Tibial artery (tissue), 4 donors: ENCODE measurements around the gene CIB2.
A peak's percentile ranks its signal among the peaks of the same experiment; 100 is the strongest.

Experiments
- DNase-seq, 2 donors: peaks; one replicate each; pipeline ENCODE4 v3.0.0-alpha.2; 2019
- H3K27ac ChIP-seq, 2 donors: fragments of 200-600 bp; sonication (generic) in 1 of 2; 1 replicate in 1 of 2; 2 replicates in 1 of 2; pipeline ENCODE4 v1.5.1; 2018 to 2019; ENCODE audit warnings: mild to moderate bottlenecking in 1 of 2
- H3K27me3 ChIP-seq, 2 donors: fragments of 200-600 bp; sonication (generic) in 1 of 2; one replicate each; pipeline versions ENCODE4 v1.5.1 to v1.6.0; 2016 to 2019
- H3K36me3 ChIP-seq, 3 donors: fragments of 200-600 bp; sonication (generic) in 2 of 3; one replicate each; pipeline ENCODE4 v1.5.1; 2016 to 2019; ENCODE audit warnings: mild to moderate bottlenecking in 2 of 3
- H3K4me1 ChIP-seq, 4 donors: fragments of 200-600 bp; sonication (generic) in 2 of 4; 1 replicate in 3 of 4; 2 replicates in 1 of 4; pipeline ENCODE4 v1.5.1; 2016 to 2019
- H3K4me3 ChIP-seq, 2 donors: fragments of 200-600 bp; sonication (generic) in 1 of 2; 1 replicate in 1 of 2; 2 replicates in 1 of 2; pipeline ENCODE4 v1.5.1; 2018 to 2019; ENCODE audit warnings: mild to moderate bottlenecking in 2 of 2
- H3K9me3 ChIP-seq, 3 donors: fragments of 200-600 bp; sonication (generic) in 1 of 3; one replicate each; pipeline ENCODE4 v1.5.1; 2016 to 2019
- intact Hi-C: fragments of 100-400 bp; cut with DNase I; formaldehyde crosslinking; loops from one replicate; pipeline ENCODE4 v1.15.0; 2023; ENCODE audit warnings: low total_unique reads
- TF ChIP-seq, protein P1 (sequence below), 2 experiments: fragments of 200-600 bp in 1 of 2; fragments of 450-650 bp in 1 of 2; IDR thresholded peaks; one replicate each; pipeline ENCODE4 v1.5.1; 2017 to 2019; ENCODE audit warnings: antibody characterized with exemption in 2 of 2, mild to moderate bottlenecking in 1 of 2, moderate library complexity in 1 of 2

CIB2 gene

DNA sequence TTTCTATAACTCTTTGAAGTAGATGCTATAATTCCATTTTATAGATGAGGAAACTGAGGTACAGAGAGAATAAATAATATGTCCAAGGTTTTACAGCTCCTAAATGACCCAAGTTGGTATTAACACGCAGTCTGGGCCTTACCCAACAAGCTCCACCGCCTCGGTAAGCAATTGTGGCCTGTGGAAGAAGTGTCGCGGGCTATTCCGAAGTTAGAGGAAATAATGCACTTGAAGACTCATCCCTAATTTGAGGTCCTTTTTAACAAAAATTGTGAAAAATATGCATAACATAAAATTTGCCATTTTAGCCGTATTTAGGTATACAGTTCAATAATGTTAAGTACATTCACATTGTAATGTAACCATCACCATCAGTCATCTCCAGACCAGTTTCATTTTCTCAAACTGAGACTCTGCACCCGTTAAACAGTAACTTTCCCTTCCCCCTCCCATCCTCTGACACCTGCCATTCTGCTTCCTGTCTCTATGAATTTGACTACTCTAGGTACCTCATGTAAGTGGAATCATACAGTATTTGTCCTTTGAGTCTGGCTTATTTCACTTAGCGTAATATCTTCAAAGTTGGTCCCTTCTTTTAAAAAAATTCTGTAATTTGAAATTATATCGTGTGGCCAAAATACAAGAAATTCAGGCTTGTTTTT is 36.1 kb upstream of the CIB2 start:
- TF ChIP-seq, protein P1, sequence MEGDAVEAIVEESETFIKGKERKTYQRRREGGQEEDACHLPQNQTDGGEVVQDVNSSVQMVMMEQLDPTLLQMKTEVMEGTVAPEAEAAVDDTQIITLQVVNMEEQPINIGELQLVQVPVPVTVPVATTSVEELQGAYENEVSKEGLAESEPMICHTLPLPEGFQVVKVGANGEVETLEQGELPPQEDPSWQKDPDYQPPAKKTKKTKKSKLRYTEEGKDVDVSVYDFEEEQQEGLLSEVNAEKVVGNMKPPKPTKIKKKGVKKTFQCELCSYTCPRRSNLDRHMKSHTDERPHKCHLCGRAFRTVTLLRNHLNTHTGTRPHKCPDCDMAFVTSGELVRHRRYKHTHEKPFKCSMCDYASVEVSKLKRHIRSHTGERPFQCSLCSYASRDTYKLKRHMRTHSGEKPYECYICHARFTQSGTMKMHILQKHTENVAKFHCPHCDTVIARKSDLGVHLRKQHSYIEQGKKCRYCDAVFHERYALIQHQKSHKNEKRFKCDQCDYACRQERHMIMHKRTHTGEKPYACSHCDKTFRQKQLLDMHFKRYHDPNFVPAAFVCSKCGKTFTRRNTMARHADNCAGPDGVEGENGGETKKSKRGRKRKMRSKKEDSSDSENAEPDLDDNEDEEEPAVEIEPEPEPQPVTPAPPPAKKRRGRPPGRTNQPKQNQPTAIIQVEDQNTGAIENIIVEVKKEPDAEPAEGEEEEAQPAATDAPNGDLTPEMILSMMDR (IDR thresholded peaks at IDR 0.05): no peak
- no peak overlapping the region for H3K4me3 ChIP-seq
- no peak overlapping the region for H3K27ac ChIP-seq
- no peaks in the 10 kb centered on the region for H3K4me1 ChIP-seq
- H3K27me3 ChIP-seq: no peaks in the 10 kb centered on the region
- peaks cover 94 to 100% (median 99%) of the 10 kb centered on the region in 3 donors for H3K36me3 ChIP-seq
- no peak for DNase-seq
- H3K9me3 ChIP-seq: no peaks in the 10 kb centered on the region
- intact Hi-C loops: no loop called here

DNA sequence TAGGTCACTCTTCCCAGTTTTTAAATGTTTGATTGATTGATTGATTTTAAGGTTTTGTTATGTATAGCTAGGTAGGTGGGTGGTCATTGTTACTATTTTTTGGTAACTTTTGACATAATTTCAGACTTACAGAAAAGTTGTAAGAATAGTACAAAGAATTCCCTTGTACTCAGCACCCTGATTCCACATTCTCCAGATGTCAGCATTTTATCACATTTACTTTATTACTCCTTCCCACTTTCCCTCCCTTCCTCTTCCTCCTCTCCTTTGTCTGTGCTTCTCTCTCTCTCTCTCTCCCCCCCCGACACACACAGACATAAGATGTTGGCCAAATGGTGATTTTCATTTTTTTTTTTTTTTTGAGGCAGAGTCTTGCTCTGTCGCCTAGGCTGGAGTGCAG is 32.8 kb upstream of the CIB2 start:
- intact Hi-C loops: no loop called here
- no peak for DNase-seq
- TF ChIP-seq, protein P1 (IDR thresholded peaks at IDR 0.05): no peak
- H3K27me3 ChIP-seq: no peaks in the 10 kb centered on the region
- no peaks in the 10 kb centered on the region for H3K4me1 ChIP-seq
- no peak overlapping the region for H3K27ac ChIP-seq
- no peaks in the 10 kb centered on the region for H3K9me3 ChIP-seq
- peaks cover 96 to 100% (median 99%) of the 10 kb centered on the region in 3 donors for H3K36me3 ChIP-seq
- H3K4me3 ChIP-seq: no peak overlapping the region

DNA sequence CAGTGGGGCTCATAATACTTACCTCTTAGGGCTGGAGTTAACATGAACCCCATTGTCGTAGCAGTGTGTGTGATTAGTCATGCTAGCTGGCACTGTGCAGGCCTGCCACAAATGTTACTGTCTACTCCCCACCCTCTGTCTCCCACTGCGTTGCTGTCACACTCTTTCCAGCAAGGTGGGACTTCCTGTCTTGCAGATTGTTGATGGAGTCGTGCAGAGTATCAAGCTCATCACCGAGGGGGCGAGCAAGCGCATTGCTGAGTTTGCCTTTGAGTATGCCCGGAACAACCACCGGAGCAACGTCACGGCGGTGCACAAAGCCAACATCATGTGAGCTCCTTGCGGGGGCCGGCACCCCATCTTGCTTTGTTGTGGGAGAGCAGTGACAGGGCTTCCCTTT is 30.8 kb upstream of the CIB2 start:
- peaks cover 83 to 87% (median 85%) of the 10 kb centered on the region in 3 donors for H3K36me3 ChIP-seq
- TF ChIP-seq, protein P1 (IDR thresholded peaks at IDR 0.05): no peak
- peaks cover 0 to 5% (median 1%) of the 10 kb centered on the region in 4 donors for H3K4me1 ChIP-seq
- H3K4me3 ChIP-seq: no peak overlapping the region
- no peak overlapping the region for H3K27ac ChIP-seq
- H3K27me3 ChIP-seq: no peaks in the 10 kb centered on the region
- no peak for DNase-seq
- no peaks in the 10 kb centered on the region for H3K9me3 ChIP-seq
- intact Hi-C loops: no loop called here

DNA sequence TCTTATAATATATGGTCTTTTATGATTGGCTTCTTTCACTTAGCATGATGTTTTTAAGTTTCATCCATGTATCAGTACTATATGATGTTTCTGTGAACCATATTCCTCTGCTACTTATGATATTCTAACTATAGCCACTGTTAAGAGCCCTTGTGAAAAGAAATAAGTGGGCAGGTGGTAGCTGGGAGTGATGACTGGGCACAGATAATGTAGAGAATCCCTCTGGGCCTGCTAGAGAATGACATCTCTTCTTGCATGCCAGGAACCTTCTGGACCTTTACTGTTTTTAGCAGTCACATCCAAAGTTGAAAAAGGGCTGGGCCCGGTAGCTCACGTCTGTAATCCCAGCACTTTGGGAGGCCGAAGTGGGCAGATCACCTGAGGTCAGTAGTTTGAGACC is 28.1 kb upstream of the CIB2 start:
- intact Hi-C loops: no loop called here
- no peaks in the 10 kb centered on the region for H3K27me3 ChIP-seq
- H3K9me3 ChIP-seq: no peaks in the 10 kb centered on the region
- H3K27ac ChIP-seq: no peak overlapping the region
- DNase-seq: no peak
- no peak overlapping the region for H3K4me3 ChIP-seq
- H3K4me1 ChIP-seq: peaks cover 0 to 31% (median 21%) of the 10 kb centered on the region in 4 donors
- TF ChIP-seq, protein P1 (IDR thresholded peaks at IDR 0.05): no peak
- peaks cover 57 to 60% (median 59%) of the 10 kb centered on the region in 3 donors for H3K36me3 ChIP-seq

DNA sequence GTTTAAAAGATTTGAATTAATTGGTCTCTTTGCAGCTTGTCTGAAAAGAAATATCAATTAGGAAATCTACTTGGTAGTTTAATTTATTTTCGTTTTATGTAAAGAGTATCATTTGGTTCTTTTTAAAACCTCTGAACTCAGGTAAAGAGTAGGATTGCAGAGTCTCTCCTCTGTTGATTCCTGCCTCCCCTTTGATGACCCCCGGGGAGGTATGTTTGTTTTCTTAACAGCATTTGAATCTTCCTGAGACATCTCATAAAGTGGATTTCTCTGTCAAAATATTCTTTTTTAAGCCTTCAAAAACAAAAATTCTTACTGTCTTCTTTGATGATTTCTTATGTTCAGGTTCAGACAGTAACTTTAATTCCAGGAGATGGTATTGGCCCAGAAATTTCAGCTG is 26.0 kb upstream of the CIB2 start:
- TF ChIP-seq, protein P1 (IDR thresholded peaks at IDR 0.05): no peak
- Histone ChIP-seq H3K9me3 (no peaks in the 10 kb centered on the region), H3K4me3 (no peak overlapping the region), H3K4me1 (peaks cover 0 to 46% (median 25%) of the 10 kb centered on the region in 4 donors), H3K27ac (peak overlapping the region; percentile 61 to 74), H3K36me3 (peaks cover 37 to 38% (median 38%) of the 10 kb centered on the region in 3 donors), H3K27me3 (no peaks in the 10 kb centered on the region)
- intact Hi-C loops: no loop called here
- DNase-seq: no peak
